Mesendoderm (in vitro differentiated cells): ENCODE measurements around the gene CCDC187.

Experiments
- DNase-seq: peaks from one replicate; pipeline ENCODE4 v3.0.0; 2013
- H2AK5ac ChIP-seq: 2 replicates; pipeline ENCODE4 v1.6.1; 2013; ENCODE audit warnings: low read length, inconsistent platforms
- H2BK120ac ChIP-seq: 2 replicates; pipeline ENCODE4 v1.6.1; 2013; ENCODE audit warnings: low read depth, mild to moderate bottlenecking, low read length, moderate library complexity, mixed read lengths
- H2BK15ac ChIP-seq: replicated peaks from 2 replicates; pipeline ENCODE4 v1.6.1; 2013; ENCODE audit warnings: low read depth, mild to moderate bottlenecking, moderate library complexity
- H2BK5ac ChIP-seq: 2 replicates; pipeline ENCODE4 v1.6.1; 2013; ENCODE audit warnings: low read length, inconsistent platforms
- H3K18ac ChIP-seq: 2 replicates; pipeline ENCODE4 v1.6.1; 2013; ENCODE audit warnings: mild to moderate bottlenecking, low read length, mixed read lengths
- H3K23ac ChIP-seq: one replicate; pipeline ENCODE4 v1.6.1; 2013; ENCODE audit warnings: low read length
- H3K27ac ChIP-seq: 2 replicates; pipeline ENCODE4 v1.5.1; 2013; ENCODE audit warnings: low read depth, mild to moderate bottlenecking, inconsistent platforms, low read length, moderate library complexity
- H3K27me3 ChIP-seq: 2 replicates; pipeline ENCODE4 v1.6.1; 2013; ENCODE audit warnings: low read length, control low read depth, mild to moderate bottlenecking, inconsistent platforms; ENCODE audit not compliant: insufficient read depth, poor library complexity
- H3K36me3 ChIP-seq: 2 replicates; pipeline ENCODE4 v1.6.1; 2013; ENCODE audit warnings: low read length, inconsistent platforms; ENCODE audit not compliant: control insufficient read depth, insufficient read depth
- H3K4ac ChIP-seq: one replicate; pipeline ENCODE4 v1.6.1; 2013; ENCODE audit warnings: low read depth, mild to moderate bottlenecking, low read length, moderate library complexity
- H3K4me1 ChIP-seq: 2 replicates; pipeline ENCODE4 v1.6.1; 2013; ENCODE audit warnings: low read depth, low read length, inconsistent platforms; ENCODE audit not compliant: control insufficient read depth
- H3K4me2 ChIP-seq: 2 replicates; pipeline ENCODE4 v1.6.1; 2013; ENCODE audit warnings: low read length
- H3K4me3 ChIP-seq: 2 replicates; pipeline ENCODE4 v1.5.1; 2013; ENCODE audit warnings: mild to moderate bottlenecking, low read length
- H3K56ac ChIP-seq: one replicate; pipeline ENCODE4 v1.6.1; 2013; ENCODE audit warnings: low read length
- H3K79me1 ChIP-seq: 2 replicates; pipeline ENCODE4 v1.6.1; 2013; ENCODE audit warnings: low read length, inconsistent platforms
- H3K79me2 ChIP-seq: 2 replicates; pipeline ENCODE4 v1.6.1; 2013; ENCODE audit warnings: mild to moderate bottlenecking, low read length; ENCODE audit not compliant: control insufficient read depth, insufficient read depth
- H3K9ac ChIP-seq: 2 replicates; pipeline ENCODE4 v1.6.1; 2013; ENCODE audit warnings: low read length, inconsistent platforms
- H4K5ac ChIP-seq: one replicate; pipeline ENCODE4 v1.6.1; 2013; ENCODE audit warnings: low read length
- H4K8ac ChIP-seq: one replicate; pipeline ENCODE4 v1.6.1; 2013; ENCODE audit warnings: low read depth, mild to moderate bottlenecking, control low read depth, low read length, moderate library complexity
- WGBS: extraction: QIAGEN DNeasy Blood & Tissue Kit; methylation state at CpG from one replicate; pipeline ENCODE4 v1.1.7; 2013; ENCODE audit warnings: low lambda C conversion rate, missing lambda C conversion rate; ENCODE audit not compliant: insufficient coverage; ENCODE audit errors: extremely low coverage; 5-methylcytosine and 5-hydroxymethylcytosine counted together

The CCDC187 gene

GRCh38 chr9:136291306-136292025, 12.4 kb downstream of the CCDC187 start:
- no CpG with 5 or more reads among the region's 22 CpGs for WGBS
- H3K27me3 ChIP-seq: no peaks in the 10 kb centered on the region
- H3K18ac ChIP-seq: no peak overlapping the region

DNA sequence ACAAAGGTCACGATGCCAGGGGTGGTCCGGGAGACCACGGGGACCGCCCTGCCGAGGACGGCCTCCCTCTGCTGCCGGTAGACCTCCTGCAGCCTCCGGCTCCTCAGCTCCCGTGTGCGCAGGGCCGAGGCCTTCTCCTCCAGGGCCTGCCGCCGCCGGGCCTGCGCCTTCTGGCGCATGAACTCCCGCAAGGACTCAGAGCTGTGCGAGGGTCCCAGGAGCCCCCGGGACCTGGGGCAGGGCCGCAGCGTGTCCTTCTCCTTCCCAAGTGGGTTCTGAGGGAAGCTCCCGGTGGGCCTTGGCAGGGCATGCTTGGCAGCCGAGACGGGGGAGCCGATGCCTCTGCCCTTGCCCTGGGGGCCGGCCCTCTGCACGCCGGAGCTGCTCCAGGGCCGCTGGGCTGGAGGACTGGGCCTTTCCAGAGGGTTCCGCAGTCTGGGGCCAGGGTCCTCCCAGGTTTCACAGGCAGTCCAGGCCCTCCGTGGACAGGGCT, 13.3 kb downstream of the CCDC187 start:
- Histone ChIP-seq H2AK5ac (no peak overlapping the region), H3K4me2 (no peak overlapping the region), H3K56ac (no peak overlapping the region), H3K27me3 (no peaks in the 10 kb centered on the region), H3K18ac (no peak overlapping the region), H4K5ac (no peak overlapping the region), H3K4ac (no peak overlapping the region), H2BK5ac (no peak overlapping the region), H3K36me3 (no peaks in the 10 kb centered on the region), H3K9ac (no peak overlapping the region), H3K23ac (no peak overlapping the region), H2BK15ac (no peak overlapping the region), H4K8ac (no peak overlapping the region), H3K79me1 (no peaks in the 10 kb centered on the region), H3K27ac (no peak overlapping the region), H3K4me1 (no peaks in the 10 kb centered on the region), H3K4me3 (no peak overlapping the region), H3K79me2 (no peaks in the 10 kb centered on the region), H2BK120ac (no peak overlapping the region)
- WGBS: no CpG with 5 or more reads among the region's 31 CpGs
- no peak for DNase-seq

More at GRCh38 chr9:136291306-136292025, 12.4 kb downstream of the CCDC187 start:
- H3K4ac ChIP-seq: no peak overlapping the region
- no peak overlapping the region for H3K56ac ChIP-seq
- no peak for DNase-seq
- H4K5ac ChIP-seq: no peak overlapping the region
- no peaks in the 10 kb centered on the region for H3K36me3 ChIP-seq
- H4K8ac ChIP-seq: no peak overlapping the region
- no peaks in the 10 kb centered on the region for H3K79me1 ChIP-seq
- no peak overlapping the region for H2AK5ac ChIP-seq
- no peak overlapping the region for H3K4me3 ChIP-seq
- no peaks in the 10 kb centered on the region for H3K4me1 ChIP-seq
- no peak overlapping the region for H2BK120ac ChIP-seq
- no peak overlapping the region for H3K27ac ChIP-seq
- H3K4me2 ChIP-seq: no peak overlapping the region
- H3K9ac ChIP-seq: no peak overlapping the region
- no peak overlapping the region for H2BK15ac ChIP-seq
- no peaks in the 10 kb centered on the region for H3K79me2 ChIP-seq
- H3K23ac ChIP-seq: no peak overlapping the region
- H2BK5ac ChIP-seq: no peak overlapping the region

- Histone ChIP-seq H3K9ac (no peak overlapping the region), H3K4me3 (no peak overlapping the region)
Measured at GRCh38 chr9:136289651-136290507, 14.0 kb downstream of the CCDC187 start.

DNA sequence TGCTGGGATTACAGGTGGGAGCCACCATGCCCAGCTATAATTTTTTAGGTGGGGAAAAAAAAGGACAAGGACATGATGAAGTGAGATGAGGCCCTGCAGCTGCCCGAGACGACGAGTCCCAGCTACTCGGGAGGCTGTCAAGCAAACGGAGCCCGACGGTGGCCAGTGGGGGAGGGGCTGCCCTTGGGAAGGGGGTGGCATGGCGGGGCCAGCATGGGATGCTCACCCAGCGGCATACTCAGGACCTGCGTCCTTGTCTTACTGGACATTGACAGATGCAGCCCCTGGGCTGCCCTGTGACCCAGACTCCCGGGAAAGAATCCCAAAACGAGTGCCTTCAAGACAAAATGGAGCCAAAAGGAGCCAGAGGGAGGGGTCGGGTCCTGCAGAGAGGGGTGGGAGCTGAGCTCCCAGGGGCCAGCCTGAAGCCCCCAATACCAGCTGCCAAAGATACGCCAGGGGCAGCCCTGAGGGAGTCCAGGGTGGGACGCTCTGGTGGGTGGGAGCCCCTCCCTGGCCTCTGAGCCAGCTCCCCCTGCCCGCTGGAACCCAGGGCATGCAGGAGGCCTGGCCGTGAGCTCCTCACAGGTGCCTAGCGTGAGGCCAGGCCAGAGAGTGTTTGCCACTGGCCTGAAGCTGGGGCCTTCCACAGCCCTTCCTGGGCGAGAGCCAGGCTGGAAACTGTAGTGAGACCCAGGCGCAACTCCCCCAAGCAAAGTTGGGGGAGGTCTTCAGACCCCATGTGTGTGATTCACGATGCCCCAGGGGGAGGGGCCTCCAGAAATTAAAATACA, 15.7 kb downstream of the CCDC187 start:
- Histone ChIP-seq H3K36me3 (no peaks in the 10 kb centered on the region), H2AK5ac (no peak overlapping the region), H2BK120ac (no peak overlapping the region), H3K4me3 (no peak overlapping the region), H3K27ac (no peak overlapping the region), H3K4ac (no peak overlapping the region), H2BK5ac (no peak overlapping the region), H3K27me3 (no peaks in the 10 kb centered on the region), H3K79me2 (no peaks in the 10 kb centered on the region), H4K8ac (no peak overlapping the region), H3K9ac (no peak overlapping the region), H3K18ac (no peak overlapping the region), H3K4me2 (no peak overlapping the region), H3K23ac (no peak overlapping the region), H4K5ac (no peak overlapping the region), H3K4me1 (no peaks in the 10 kb centered on the region), H2BK15ac (no peak overlapping the region), H3K79me1 (no peaks in the 10 kb centered on the region), H3K56ac (no peak overlapping the region)
- DNase-seq: no peak
- no CpG with 5 or more reads among the region's 21 CpGs for WGBS

More at GRCh38 chr9:136289651-136290507, 14.0 kb downstream of the CCDC187 start:
- Histone ChIP-seq H3K4me1 (no peaks in the 10 kb centered on the region), H3K18ac (no peak overlapping the region), H3K4me2 (no peak overlapping the region), H2BK15ac (no peak overlapping the region), H4K8ac (no peak overlapping the region), H3K56ac (no peak overlapping the region), H2BK5ac (no peak overlapping the region), H3K27ac (no peak overlapping the region), H4K5ac (no peak overlapping the region), H2AK5ac (no peak overlapping the region), H3K36me3 (no peaks in the 10 kb centered on the region), H3K79me1 (no peaks in the 10 kb centered on the region), H2BK120ac (no peak overlapping the region), H3K23ac (no peak overlapping the region), H3K27me3 (no peaks in the 10 kb centered on the region), H3K4ac (no peak overlapping the region), H3K79me2 (no peaks in the 10 kb centered on the region)
- no CpG with 5 or more reads among the region's 30 CpGs for WGBS
- no peak for DNase-seq

GRCh38 chr9:136286987-136287379, 16.9 kb downstream of the CCDC187 start:
- no peak overlapping the region for H3K4me2 ChIP-seq
- H3K4me1 ChIP-seq: no peaks in the 10 kb centered on the region
- WGBS: no CpG with 5 or more reads among the region's 13 CpGs
- no peak for DNase-seq
- no peak overlapping the region for H3K18ac ChIP-seq
- H3K79me1 ChIP-seq: no peaks in the 10 kb centered on the region
- H3K27me3 ChIP-seq: no peaks in the 10 kb centered on the region
- H3K56ac ChIP-seq: no peak overlapping the region
- no peak overlapping the region for H3K9ac ChIP-seq
- H3K23ac ChIP-seq: no peak overlapping the region
- H4K5ac ChIP-seq: no peak overlapping the region
- H2BK5ac ChIP-seq: no peak overlapping the region
- no peak overlapping the region for H4K8ac ChIP-seq
- no peak overlapping the region for H2BK120ac ChIP-seq
- no peak overlapping the region for H2BK15ac ChIP-seq
- no peaks in the 10 kb centered on the region for H3K79me2 ChIP-seq
- H3K36me3 ChIP-seq: no peaks in the 10 kb centered on the region
- H2AK5ac ChIP-seq: no peak overlapping the region
- H3K4ac ChIP-seq: no peak overlapping the region
- H3K27ac ChIP-seq: no peak overlapping the region
- no peak overlapping the region for H3K4me3 ChIP-seq
